Choroid plexus epithelial cell (primary cell): Measurements from ENCODE around the gene TADA2B.
A peak's percentile ranks its signal among the peaks of the same experiment; 100 is the strongest.
"Not testable (repeated sequence)": the region's sequence is repeated elsewhere in the genome, so short reads cannot be mapped to it uniquely, and the experiment has no call there.

Experiments used
- DNase-seq: peaks from one replicate; pipeline ENCODE4 v3.0.0-alpha.2; 2010; ENCODE audit warnings: low read depth
- H3K4me3 ChIP-seq: 2 replicates; pipeline ENCODE4 v1.5.1; 2011; ENCODE audit warnings: low read depth, mild to moderate bottlenecking, control low read depth, low read length, moderate library complexity
- CTCF ChIP-seq: conservative IDR thresholded peaks from 2 replicates; pipeline ENCODE4 v1.5.1; 2011; ENCODE audit warnings: low read depth, mild to moderate bottlenecking, control low read depth, inconsistent platforms, low read length, moderate library complexity

TADA2B gene

DNA sequence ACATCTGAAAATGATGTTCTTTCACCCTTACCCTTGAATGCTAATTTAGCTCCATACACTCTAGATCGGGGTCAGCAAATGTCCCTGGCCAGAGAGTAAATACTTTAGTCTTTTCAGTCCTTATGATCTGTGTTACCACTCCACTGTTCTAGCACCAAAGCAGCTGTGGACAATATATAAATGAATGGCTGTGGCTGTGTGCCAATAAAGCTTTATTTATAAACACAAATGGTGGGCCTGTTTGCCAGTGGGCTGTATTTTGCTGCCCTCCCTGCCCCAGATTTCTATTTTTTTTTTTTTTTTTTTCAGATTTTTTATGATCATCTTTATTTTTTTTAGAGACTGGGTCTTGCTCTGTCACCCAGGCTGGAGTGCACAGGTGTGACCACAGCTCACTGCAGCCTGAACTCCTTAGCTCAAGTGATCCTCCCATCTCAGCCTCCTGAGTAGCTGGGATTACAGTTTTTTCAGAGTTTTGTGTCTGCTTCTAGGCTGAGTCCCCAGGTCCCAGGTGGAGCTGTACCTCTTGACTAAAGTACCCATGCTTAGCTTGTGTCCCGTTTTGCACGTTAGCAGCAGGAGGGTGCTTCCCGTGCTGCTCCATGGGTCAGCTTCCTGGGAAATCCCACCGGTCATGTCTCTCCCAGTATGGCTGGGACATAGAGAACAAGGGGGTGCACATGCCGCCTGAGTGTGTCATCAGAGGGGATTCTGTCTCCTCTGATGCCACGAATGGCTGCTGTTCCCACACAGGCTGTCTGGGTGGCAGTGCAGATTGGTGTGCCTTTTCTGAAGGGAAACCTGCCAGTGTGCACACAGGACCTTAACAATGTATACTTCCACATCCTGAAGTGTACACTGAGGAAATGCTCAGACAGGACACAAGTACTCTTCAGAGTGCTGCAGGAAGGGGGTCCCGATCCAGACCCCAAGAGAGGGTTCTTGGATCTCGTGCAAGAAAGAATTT lies 40.7 kb downstream of the TADA2B start:
- peak overlapping the region; percentile 23 for H3K4me3 ChIP-seq
- no peak for TF ChIP-seq CTCF
- no peak for DNase-seq

DNA sequence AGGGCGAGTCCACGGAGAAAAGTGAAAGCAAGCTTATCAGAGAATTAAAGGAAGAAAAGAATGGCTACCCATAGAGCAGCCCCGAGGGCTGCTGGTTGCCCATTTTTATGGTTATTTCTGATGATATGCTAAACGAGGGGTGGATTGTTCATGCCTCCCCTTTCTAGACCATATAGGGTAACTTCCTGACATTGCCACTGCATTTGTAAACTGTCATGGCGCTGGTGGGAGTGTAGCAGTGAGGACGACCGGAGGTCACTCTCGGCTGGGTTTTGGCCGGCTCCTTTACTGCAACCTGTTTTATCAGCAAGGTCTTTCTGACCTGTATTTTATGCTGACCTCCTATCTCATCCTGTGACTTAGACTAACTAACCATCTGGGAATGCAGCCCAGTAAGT lies 41.4 kb downstream of the TADA2B start:
- not testable (repeated sequence) for DNase-seq
- peak overlapping the region; percentile 23 for H3K4me3 ChIP-seq

DNA sequence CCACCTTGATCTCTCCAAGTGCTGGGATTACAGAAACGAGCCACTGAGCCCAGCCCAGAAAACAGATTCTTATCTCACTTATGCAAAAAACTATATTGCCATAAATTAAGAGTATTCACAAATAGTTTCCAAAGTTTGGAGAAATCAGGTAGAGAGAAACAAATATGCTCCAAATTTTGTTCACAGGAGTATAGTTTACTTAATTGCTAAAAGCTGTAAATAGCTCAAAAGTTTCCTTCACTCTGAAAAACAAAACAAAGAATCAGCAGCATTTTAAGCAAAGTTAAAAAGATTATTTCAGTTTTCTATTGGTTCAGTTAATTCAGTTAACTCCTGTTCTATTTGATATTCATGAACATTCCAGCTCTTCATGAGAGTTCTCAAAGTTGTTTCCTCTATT lies 43.2 kb downstream of the TADA2B start:
- TF ChIP-seq CTCF, result no peak
- DNase-seq, result no peak

DNA sequence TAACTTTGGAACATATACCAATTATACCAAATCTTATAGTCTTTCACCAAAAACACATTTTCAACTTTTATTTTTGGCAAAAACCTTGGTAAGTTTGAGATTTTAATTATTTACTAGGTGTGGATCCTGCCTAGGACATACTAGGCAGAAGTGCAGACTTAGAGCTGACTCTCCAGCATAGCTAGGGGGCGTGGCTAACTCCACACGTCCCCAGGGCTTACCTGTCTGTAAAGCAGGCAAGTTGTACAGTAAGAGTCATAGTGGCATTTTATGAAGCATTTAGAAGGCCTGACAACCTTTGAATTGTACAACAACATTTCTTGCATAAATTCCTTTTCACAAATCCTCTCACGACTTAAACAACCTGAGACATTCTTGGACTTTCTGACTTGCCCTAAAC lies 43.9 kb downstream of the TADA2B start:
- DNase-seq, result no peak
- TF ChIP-seq CTCF, result no peak
- no peak overlapping the region for H3K4me3 ChIP-seq

More for the DNA sequence above, 43.2 kb downstream of the TADA2B start:
- no peak overlapping the region for H3K4me3 ChIP-seq

DNA sequence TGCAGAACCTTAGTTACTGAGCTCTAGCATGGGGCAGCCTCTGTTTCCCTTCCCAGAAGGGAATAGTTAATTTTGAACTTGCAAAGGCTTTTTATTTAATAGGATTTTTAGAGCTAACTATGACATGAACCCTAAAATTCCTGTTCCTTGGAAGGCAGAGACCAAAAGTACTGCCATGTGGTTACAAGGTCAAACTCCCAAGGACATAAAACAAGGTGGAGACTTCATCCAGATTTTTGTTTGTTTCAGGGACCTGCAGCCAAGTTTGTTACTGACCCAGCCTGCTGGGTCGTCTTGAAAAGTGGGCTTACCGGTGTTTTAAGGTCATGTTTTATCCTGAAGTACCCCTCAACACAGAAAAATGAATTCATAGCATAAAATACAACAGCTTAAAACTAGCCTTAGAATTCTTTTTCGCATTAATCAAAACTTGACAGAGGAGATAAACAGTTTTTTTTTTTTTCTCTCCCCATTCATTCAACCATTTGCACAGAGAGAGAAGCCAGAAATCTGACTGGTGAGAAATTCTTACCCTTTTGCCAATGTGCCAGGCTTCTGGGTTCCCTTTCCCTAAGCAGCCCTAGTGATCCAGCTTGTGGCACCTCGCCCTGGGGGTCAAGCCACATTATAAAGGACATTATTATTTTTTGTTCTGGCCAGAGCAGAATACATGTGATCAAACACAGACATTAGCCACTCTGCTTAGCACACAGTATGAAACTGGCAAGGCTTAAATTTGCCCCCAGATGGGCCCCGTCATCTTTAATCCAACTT lies 46.2 kb downstream of the TADA2B start:
- TF ChIP-seq CTCF, result no peak
- DNase-seq, result no peak
- H3K4me3 ChIP-seq, result no peak overlapping the region

- no peak for DNase-seq
- no peak for TF ChIP-seq CTCF
- no peak overlapping the region for H3K4me3 ChIP-seq
Measured at GRCh38 chr4:7092026-7092425, 48.9 kb downstream of the TADA2B start.

DNA sequence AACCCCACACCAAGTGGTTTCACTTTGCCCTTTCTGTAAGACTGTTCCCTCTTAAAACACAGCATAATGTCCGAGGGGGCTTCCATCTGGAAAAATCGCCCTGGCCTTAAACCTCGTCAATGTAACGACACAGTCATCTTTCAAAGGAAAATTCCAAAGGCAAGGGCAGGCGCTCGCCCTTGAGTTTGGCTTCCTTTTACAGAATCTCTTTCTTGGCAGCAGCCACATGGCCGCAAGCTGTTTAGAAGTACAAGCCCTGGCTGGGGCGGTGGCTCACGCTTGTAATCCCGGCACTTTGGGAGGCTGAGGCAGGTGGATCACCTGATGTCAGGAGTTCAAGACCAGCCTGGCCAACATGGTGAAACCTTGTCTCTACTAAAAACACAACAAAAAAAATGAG lies 51.7 kb downstream of the TADA2B start:
- H3K4me3 ChIP-seq, result no peak overlapping the region
- DNase-seq, result no peak
- no peak for TF ChIP-seq CTCF
